Testis (tissue), 3 donors: ENCODE measurements around the gene OR2AG2. TPM values are rescaled to one million over a fixed set of nuclear protein-coding genes. Genes with fewer than 3 reads are reported as not detected.

Experiments used
- DNase-seq: peaks from one replicate; pipeline ENCODE4 v3.0.0-alpha.2; 2019
- H3K27ac ChIP-seq, 2 donors: fragments of 200-600 bp; sonication (generic); one replicate each; pipeline ENCODE4 v1.5.1; 2019
- H3K27me3 ChIP-seq: fragments of 200-600 bp; sonication (generic); one replicate; pipeline ENCODE4 v1.5.1; 2019
- H3K36me3 ChIP-seq: fragments of 200-600 bp; sonication (generic); one replicate; pipeline ENCODE4 v1.5.1; 2017; ENCODE audit warnings: low read depth; ENCODE audit errors: missing control alignments
- H3K4me1 ChIP-seq: fragments of 200-600 bp; sonication (generic); one replicate; pipeline ENCODE4 v1.5.1; 2019
- H3K4me3 ChIP-seq, 2 donors: fragments of 200-600 bp; sonication (generic); one replicate each; pipeline ENCODE4 v1.5.1; 2017 to 2019
- H3K9me3 ChIP-seq: fragments of 200-600 bp; sonication (generic); one replicate; pipeline ENCODE4 v1.5.1; 2017
- POLR2A ChIP-seq: fragments of 450-650 bp; IDR thresholded peaks from one replicate; pipeline ENCODE4 v1.6.1; 2017; ENCODE audit warnings: antibody characterized with exemption, mild to moderate bottlenecking, moderate library complexity
- WGBS, 2 donors: methylation state at CpG; one replicate each; pipeline ENCODE4 v1.1.5; 2018; 5-methylcytosine and 5-hydroxymethylcytosine counted together
- intact Hi-C: fragments of 100-400 bp; cut with DNase I; formaldehyde crosslinking; loops from one replicate; pipeline ENCODE4 v1.15.1; 2023; ENCODE audit warnings: low total_unique reads
- polyA plus RNA-seq: library from polyadenylated mRNA; stranded (reverse); fragments of 350-450 nt; fragmentation: Illumina TruSeq; extraction: RNeasy Lipid Tissue Mini Kit (QIAGEN cat#74804); gene quantifications from one replicate; pipeline ENCODE4 v1.2.3, GENCODE V29; 2014; ENCODE audit warnings: low read depth, low replicate concordance; ENCODE audit not compliant: insufficient read depth
- total RNA-seq, 2 donors: library from RNA; depleted of rRNA; stranded (reverse); fragments of >200 nt; gene quantifications; one replicate each; pipeline ENCODE4 v1.2.3, GENCODE V29; 2016
- TF ChIP-seq, protein P1 (sequence below), 3 experiments: fragments of 450-650 bp in 2 of 3; fragments of 200-600 bp in 1 of 3; sonication (generic) in 1 of 3; IDR thresholded peaks; one replicate each; pipeline ENCODE4 v1.5.1; 2016 to 2019; ENCODE audit warnings: antibody characterized with exemption in 3 of 3, mild to moderate bottlenecking in 2 of 3, moderate library complexity in 1 of 3

The OR2AG2 gene
- total and polyA plus RNA-seq, 3 donors from 2014 or later: 0.30 to 2.8 (median 1.8) TPM

DNA sequence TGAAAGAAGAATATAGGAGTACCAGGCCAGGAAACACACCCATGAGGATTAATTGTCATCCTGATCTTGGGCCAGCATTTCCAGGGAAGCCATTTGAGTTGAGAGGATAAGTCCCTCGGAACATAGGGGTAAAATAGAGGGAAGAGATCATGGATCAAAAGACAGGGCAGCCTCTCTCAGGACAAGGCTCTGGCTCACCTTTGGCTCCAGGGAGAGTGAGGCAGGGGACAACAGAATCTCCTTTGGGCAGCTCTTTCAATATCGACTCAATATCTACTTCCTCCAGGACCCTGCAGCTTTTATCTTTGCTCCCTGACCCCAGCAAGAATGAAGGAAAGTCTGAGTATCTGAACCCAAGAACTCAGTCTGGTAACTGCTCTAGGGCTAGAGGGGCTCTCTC lies 10.9 kb upstream of the OR2AG2 start, which contains the start of gene OR2AG1:
Gene OR2AG1, plus strand, starts transcription at position 301 of the 400 bp plus-strand sequence. CDS start 2,018 bp downstream, outside the sequence.
- Histone ChIP-seq H3K36me3 (no peaks in the 10 kb centered on the region), H3K27ac (no peak within 1 kb of the TSS), H3K4me1 (no peaks in the 10 kb centered on the region), H3K27me3 (no peaks in the 10 kb centered on the region), H3K4me3 (no peak within 1 kb of the TSS), H3K9me3 (no peaks in the 10 kb centered on the region)
- WGBS, 2 donors: 75 to 88% methylated on average over 2 of the region's 2 CpGs
- intact Hi-C loops: no loop called here
- DNase-seq: no peak
- no peak for TF ChIP-seq POLR2A
- TF ChIP-seq, protein P1, sequence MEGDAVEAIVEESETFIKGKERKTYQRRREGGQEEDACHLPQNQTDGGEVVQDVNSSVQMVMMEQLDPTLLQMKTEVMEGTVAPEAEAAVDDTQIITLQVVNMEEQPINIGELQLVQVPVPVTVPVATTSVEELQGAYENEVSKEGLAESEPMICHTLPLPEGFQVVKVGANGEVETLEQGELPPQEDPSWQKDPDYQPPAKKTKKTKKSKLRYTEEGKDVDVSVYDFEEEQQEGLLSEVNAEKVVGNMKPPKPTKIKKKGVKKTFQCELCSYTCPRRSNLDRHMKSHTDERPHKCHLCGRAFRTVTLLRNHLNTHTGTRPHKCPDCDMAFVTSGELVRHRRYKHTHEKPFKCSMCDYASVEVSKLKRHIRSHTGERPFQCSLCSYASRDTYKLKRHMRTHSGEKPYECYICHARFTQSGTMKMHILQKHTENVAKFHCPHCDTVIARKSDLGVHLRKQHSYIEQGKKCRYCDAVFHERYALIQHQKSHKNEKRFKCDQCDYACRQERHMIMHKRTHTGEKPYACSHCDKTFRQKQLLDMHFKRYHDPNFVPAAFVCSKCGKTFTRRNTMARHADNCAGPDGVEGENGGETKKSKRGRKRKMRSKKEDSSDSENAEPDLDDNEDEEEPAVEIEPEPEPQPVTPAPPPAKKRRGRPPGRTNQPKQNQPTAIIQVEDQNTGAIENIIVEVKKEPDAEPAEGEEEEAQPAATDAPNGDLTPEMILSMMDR (IDR thresholded peaks at IDR 0.05): no peak

DNA sequence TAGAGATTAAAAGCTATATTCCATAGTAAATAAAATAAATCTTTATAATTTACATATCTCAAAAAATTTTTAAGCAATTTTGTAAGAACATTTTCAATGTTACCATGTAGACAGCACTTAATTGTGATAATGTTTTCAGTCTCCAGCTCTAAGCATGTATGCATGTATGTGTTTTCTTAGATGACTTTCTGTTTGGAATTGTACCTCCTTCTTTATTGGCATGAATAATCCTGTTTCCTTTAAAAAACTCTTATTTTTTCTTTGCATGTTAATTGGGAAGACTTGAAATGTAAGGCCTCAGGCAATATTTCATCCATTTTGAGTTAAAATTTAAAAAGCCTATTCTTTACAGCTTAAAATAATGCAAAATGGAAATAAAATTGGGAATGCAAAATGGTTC lies 9.1 kb upstream of the OR2AG2 start:
- H3K27ac ChIP-seq: no peak overlapping the region
- TF ChIP-seq, protein P1 (IDR thresholded peaks at IDR 0.05): no peak
- TF ChIP-seq POLR2A: no peak
- no peak overlapping the region for H3K4me3 ChIP-seq
- no peaks in the 10 kb centered on the region for H3K9me3 ChIP-seq
- no peaks in the 10 kb centered on the region for H3K4me1 ChIP-seq
- H3K27me3 ChIP-seq: no peaks in the 10 kb centered on the region
- no peaks in the 10 kb centered on the region for H3K36me3 ChIP-seq
- intact Hi-C loops: no loop called here
- no peak for DNase-seq

DNA sequence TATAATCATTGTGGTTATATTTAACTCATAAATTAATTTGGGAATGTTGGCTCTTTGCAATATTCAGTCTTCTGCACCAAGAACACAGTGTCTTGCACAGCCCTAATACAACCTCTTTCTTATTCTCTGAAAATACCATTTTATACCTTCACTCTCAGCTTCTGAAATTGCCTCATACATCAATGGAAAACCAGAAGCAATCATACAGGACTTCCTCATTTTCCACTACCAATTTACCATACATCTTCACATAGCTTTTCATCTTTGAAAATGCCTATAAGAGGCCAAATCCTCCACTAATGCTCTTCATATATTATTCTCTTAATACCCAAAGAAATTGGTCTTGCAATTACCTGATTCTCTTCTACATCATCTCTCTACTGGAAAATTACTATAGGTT lies 6.7 kb upstream of the OR2AG2 start:
- no peak overlapping the region for H3K4me3 ChIP-seq
- H3K27ac ChIP-seq: no peak overlapping the region
- H3K9me3 ChIP-seq: no peaks in the 10 kb centered on the region
- no peaks in the 10 kb centered on the region for H3K4me1 ChIP-seq
- TF ChIP-seq POLR2A: no peak
- TF ChIP-seq, protein P1 (IDR thresholded peaks at IDR 0.05): no peak
- H3K27me3 ChIP-seq: no peaks in the 10 kb centered on the region
- intact Hi-C loops: no loop called here
- no peaks in the 10 kb centered on the region for H3K36me3 ChIP-seq
- DNase-seq: no peak

DNA sequence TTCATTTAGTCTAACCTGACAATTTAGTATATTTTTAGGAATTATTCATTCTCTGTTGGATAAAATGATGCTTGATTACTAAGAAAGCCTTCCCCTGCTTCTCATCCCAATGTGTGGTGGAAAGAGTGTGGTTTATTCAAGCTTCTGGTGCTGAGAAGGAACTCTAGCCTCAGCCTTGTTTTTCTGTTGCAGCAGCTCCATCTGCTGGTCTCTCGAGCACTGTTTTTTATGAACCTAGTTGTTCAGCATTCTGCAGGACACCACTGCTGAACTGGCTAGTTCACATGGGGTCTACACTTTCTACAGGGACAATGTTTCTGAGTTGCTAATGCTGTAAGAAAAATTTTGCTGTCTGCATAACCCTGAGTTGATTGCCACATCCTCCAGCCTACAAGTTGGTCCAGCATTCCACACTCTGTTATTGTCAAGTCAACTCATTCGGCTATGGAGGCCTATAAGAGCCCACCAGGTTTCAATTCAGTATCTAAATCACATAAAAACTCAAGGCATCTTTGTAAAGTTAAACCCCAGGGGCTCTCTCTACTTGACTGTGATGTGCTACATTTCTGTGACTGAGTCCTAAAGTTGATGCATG lies 14.3 kb downstream of the OR2AG2 start:
- intact Hi-C loops: no loop called here
- TF ChIP-seq, protein P1 (IDR thresholded peaks at IDR 0.05): peak; percentile 38 to 54 (median 38)
- TF ChIP-seq POLR2A: no peak
- H3K9me3 ChIP-seq: no peaks in the 10 kb centered on the region
- no peaks in the 10 kb centered on the region for H3K27me3 ChIP-seq
- no peak overlapping the region for H3K27ac ChIP-seq
- no peak overlapping the region for H3K4me3 ChIP-seq
- 50 to 54% methylated on average over 2 of the region's 2 CpGs for WGBS, 2 donors
- no peaks in the 10 kb centered on the region for H3K4me1 ChIP-seq
- DNase-seq: peak; percentile 75
- no peaks in the 10 kb centered on the region for H3K36me3 ChIP-seq

DNA sequence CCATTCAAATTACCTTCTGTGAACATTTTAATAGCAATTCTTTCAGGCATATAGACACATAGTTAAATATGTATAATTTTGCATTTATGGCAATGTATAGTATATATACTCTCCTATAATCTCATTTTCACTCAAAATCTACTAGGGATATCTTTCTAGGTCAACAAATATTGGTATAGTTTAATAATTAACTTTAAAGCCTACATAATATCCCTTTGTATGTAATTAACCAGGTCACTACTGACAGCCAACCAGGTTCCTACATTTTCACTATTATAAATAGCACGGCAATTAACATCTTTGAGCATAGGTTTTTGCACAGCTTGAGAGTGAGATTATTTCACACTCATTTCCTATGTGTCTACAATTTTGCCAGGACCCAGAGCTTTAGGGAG lies 15.8 kb downstream of the OR2AG2 start:
- H3K9me3 ChIP-seq: no peaks in the 10 kb centered on the region
- 92 to 100% methylated on average over 1 of the region's 1 CpG for WGBS, 2 donors
- no peaks in the 10 kb centered on the region for H3K4me1 ChIP-seq
- H3K36me3 ChIP-seq: no peaks in the 10 kb centered on the region
- no peak overlapping the region for H3K4me3 ChIP-seq
- TF ChIP-seq, protein P1 (IDR thresholded peaks at IDR 0.05): no peak
- TF ChIP-seq POLR2A: no peak
- no peak for DNase-seq
- no peaks in the 10 kb centered on the region for H3K27me3 ChIP-seq
- intact Hi-C loops: no loop called here
- no peak overlapping the region for H3K27ac ChIP-seq
